ENCODE measurements around the gene GRM8.

Gene GRM8

GRCh38 chr7:126790763-126791162, 462.0 kb downstream of the GRM8 start:
- no peak overlapping the region for H3K4me3 ChIP-seq (ENCODE audit: low read depth, low read length)
- DNase-seq (ENCODE audit: low read depth), result no peak

- no peak for DNase-seq (ENCODE audit: low read depth)
- H3K4me3 ChIP-seq (ENCODE audit: low read depth, low read length), result no peak overlapping the region
Measured at GRCh38 chr7:126783613-126784012, 469.1 kb downstream of the GRM8 start.

DNA sequence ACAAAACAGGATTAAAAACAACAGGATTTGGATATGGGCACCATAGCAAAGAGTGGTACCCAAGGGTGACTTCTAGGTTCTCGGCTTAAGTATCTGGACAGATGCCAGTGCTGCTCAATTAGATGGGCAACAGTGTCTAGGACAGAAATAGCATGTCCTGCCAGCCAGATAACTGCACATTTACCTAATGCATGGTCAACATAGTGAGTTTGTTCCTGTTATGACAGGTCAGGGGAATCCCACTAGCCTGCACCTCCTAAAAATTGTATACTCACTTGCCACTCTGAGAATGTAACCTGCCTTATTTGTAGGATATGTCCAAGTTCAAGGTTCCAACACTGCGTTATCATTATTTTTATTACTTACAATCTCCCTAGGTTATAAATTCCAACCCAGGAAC, 471.7 kb downstream of the GRM8 start:
- no peak overlapping the region for H3K4me3 ChIP-seq (ENCODE audit: low read depth, low read length)
- no peak for DNase-seq (ENCODE audit: low read depth)

DNA sequence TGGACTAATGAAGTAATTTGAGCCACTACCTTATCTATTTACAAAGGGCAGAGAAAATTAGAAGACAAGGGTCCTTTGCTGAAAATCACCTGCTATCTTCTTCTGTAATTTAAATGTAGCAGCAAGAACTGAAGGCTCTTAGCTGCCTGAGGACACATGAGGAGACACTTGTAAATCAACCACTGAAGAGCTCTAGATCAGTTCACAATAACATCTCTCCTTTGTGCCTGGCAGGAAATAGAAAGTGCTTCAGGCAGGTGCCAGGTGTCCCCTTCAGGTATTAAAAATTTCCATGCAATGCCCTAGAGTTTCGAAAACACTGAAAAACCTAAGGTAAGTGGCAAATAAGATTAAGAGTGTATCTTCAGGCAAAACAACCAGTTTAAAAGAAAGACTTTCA, 474.6 kb downstream of the GRM8 start:
- DNase-seq (ENCODE audit: low read depth), result no peak
- H3K4me3 ChIP-seq (ENCODE audit: low read depth, low read length), result no peak overlapping the region

DNA sequence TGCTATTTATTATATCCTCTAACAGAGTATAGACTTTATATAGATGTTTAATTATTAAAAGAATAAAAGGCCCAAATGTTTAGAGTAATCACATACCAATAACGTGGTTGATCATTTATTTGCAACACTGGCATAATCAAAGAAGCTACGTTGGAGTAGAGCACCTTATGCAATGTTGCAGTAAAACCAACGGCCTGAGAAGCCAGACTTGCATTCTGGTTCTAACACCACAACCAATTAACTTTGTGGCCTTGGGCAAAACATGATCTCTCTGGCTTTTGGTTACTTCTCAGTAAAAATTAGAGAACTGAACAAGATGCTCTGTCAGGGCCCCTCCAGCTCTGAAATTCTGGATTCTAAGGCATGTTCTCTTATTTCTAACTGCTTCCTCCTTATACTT, 476.2 kb downstream of the GRM8 start:
- H3K4me3 ChIP-seq (ENCODE audit: low read depth, low read length), result no peak overlapping the region

DNA sequence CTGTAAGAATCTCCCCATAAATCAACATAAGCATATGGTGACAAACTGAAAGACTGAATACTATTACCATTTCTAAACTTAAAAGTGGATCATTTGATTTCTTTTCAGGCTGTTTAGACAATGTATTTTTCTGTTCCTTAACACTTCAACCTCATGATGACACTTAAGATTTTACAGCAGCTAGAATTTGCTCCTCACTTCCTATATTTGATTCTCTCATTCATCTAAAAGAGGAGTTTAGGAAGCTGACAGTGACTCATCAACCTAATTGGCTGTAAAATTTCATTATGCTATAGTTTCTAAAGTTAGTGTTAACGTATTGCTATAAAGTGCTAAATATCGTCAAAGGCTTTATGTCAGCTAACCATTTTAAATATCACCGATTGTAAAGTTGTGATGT, 478.7 kb downstream of the GRM8 start:
- H3K4me3 ChIP-seq (ENCODE audit: low read depth, low read length), result no peak overlapping the region
- DNase-seq (ENCODE audit: low read depth), result no peak

More for the DNA sequence above, 476.2 kb downstream of the GRM8 start:
- no peak for DNase-seq (ENCODE audit: low read depth)

GRCh38 chr7:126768836-126769235, 483.9 kb downstream of the GRM8 start:
- no peak overlapping the region for H3K4me3 ChIP-seq (ENCODE audit: low read depth, low read length)
- DNase-seq (ENCODE audit: low read depth), result no peak

DNA sequence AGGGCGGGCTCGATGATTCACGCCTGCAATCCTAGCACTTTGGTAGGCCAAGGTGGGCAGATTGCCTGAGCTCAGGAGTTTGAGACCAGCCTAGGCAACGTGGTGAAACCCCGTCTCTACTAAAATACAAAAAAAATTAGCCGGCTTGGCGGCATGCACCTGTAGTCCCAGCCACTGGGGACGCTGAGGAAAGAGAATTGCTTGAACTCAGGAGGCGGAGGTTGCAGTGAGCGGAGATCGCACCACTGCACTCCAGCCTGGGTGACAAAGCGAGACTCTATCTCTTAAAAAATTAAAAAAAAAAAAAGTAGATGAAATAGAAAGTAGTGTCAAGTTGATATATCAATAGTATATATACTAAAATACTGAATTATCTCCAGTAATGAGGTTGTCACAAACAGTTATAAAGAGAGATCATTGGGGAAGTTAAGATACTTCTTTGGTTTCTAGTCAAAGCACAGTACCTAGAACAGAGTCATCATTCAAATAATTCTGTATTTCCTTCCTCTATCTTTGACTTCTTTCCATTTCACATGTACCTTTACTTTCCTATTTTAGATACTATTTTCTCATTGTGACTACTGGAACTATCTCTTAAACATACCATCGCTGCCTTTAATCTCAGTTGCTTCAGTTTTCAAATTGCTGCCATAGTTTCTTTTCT, 491.7 kb downstream of the GRM8 start:
- DNase-seq (ENCODE audit: low read depth), result no peak
- no peak overlapping the region for H3K4me3 ChIP-seq (ENCODE audit: low read depth, low read length)

DNA sequence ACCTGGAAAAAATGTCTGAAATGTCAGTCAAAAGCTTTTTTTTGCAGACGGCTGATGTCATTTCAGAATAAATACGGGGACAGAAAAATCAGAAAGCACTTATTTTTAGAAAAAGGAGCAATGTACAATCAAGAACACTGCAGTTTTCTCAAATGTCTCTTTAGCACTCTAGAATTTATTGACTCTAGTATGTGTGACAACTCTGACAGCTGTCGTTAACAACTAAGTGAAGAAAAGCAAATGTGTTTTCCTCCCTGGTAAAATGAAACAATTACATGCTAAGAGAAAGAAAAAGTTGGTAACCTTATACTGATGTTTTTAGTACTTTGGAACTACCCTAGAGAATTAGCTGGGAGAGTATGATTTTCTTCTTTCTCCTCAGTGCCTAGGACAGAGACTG, 497.4 kb downstream of the GRM8 start:
- H3K4me3 ChIP-seq (ENCODE audit: low read depth, low read length), result no peak overlapping the region
- no peak for DNase-seq (ENCODE audit: low read depth)

DNA sequence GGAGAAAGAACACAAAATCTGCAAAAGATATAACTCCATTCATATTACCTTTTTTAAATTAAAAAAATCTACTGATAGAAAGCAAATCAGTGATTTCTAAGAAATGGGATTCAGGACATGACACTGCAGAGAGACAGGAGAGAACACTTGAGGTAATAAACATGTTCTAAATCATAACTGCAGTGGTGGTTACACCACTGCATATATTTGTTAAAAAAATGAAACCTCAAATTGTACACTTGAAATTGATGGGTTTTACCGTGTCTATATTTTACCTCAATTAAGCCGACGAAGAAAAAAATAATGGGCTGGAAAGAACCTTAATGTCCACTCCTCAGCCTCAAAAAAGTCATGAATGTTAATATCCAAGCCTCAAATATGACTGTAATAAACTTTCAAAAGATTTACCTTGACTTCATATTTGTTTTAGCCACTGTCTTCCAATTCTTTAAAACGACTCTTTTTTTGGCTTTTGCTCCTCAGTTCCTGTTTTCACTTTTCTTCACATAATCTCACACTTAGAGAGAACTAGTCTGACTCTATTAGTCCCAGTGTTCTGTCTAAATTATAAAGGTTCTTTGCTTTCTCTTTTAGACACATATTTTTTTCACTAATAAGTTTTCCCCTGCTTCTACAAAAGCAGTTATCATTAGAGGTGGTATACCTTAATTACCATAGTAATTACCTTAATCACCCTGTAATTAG, 502.4 kb downstream of the GRM8 start:
- no peak overlapping the region for H3K4me3 ChIP-seq (ENCODE audit: low read depth, low read length)
- no peak for DNase-seq (ENCODE audit: low read depth)

DNA sequence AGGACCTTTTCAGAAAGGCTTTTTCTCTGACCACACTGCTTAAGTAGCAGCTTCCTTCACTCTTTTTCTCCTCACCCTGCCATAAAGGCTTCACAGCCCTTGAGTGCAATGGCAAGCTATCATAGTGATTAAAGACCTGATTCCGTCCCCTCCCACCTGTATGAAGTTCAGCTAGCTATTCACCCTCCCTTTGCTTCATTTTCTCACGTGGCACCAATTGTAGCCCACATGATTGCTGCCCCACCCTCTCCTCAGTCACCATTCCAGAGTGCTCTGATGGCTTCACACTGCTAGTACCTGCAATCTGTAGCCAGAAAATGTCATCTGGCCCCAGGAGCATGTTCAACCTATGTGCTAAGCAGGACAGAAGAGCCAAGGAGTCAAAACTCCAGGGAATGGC, 523.8 kb downstream of the GRM8 start:
- DNase-seq (ENCODE audit: low read depth), result no peak
- H3K4me3 ChIP-seq (ENCODE audit: low read depth, low read length), result no peak overlapping the region

GRCh38 chr7:126727930-126728391, 524.8 kb downstream of the GRM8 start:
- H3K4me3 ChIP-seq (ENCODE audit: low read depth, low read length), result no peak overlapping the region
- DNase-seq (ENCODE audit: low read depth), result no peak

DNA sequence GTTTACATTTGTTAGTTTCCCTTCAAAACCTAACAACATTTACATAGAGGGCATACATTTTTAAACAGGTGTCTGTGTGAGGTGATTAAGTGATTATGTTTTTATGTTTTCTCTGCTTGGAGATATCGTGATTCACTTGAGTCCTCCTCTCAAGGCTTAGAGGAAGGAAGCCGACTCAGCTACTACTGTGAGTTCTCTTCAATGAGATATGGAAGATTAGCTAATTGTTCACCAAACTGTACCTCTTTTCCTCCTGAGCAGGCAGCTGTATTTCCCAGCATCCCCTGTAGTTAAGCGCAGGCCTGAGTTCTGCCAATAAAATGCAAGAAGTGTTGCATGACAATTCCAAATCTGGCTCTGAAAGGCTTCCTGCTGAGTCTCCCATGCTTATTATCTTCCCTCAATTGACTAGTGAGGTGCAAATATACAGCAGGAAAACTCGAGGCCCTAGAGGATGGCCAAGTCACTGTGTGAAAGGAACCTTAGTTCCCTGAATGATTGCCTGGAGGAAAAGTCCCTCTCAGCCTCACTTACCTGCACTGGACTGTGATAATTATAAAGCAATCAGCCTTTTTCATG, 528.7 kb downstream of the GRM8 start:
- no peak overlapping the region for H3K4me3 ChIP-seq (ENCODE audit: low read depth, low read length)
- no peak for DNase-seq (ENCODE audit: low read depth)

DNA sequence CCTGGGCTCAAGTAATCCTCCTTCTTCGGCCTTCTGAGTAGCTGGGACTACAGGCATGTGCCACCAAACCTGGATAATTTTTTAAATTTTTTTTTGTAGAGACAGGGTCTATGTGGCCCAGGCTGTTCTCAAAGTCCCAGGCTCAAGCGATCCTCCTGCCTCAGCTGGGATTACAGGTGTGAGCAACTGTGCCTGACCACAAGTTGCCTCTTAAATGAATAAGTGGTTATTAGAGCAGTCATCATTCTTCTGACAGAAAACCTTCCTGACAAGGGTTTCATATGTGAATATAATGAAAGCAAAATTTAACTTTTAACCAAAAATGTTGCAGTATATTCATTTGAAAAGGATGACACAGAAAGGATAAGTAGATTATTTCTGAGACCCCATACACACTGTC, 532.5 kb downstream of the GRM8 start:
- no peak overlapping the region for H3K4me3 ChIP-seq (ENCODE audit: low read depth, low read length)
- no peak for DNase-seq (ENCODE audit: low read depth)

- H3K4me3 ChIP-seq (ENCODE audit: low read depth, low read length), result no peak overlapping the region
- DNase-seq (ENCODE audit: low read depth), result no peak
Measured at GRCh38 chr7:126718419-126718818, 534.3 kb downstream of the GRM8 start.

DNA sequence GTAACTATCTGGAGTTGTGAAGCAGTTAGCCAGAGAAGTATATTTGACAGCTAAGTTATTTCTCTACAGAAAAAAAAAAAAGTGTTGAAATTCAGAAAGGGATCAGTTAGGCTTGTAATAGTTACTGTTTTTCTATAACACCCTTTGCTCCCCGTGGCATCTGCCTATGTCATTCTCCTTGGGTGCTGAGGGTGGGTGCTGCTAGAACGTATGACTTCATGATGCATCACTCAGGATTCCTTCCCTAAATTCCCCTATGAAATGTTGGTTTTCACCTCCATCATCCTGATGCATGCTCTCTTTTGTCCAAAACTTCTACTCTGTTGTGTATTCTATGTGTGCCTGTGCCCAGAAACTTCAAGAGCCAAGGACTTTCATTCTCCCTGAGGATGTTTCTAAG, 536.4 kb downstream of the GRM8 start:
- no peak for DNase-seq (ENCODE audit: low read depth)
- H3K4me3 ChIP-seq (ENCODE audit: low read depth, low read length), result no peak overlapping the region

- no peak for DNase-seq (ENCODE audit: low read depth)
- H3K4me3 ChIP-seq (ENCODE audit: low read depth, low read length), result no peak overlapping the region
Measured at GRCh38 chr7:126715076-126715475, 537.7 kb downstream of the GRM8 start.

GRCh38 chr7:126702242-126703016, 550.3 kb downstream of the GRM8 start:
- H3K4me3 ChIP-seq (ENCODE audit: low read depth, low read length), result no peak overlapping the region
- DNase-seq (ENCODE audit: low read depth), result no peak

DNA sequence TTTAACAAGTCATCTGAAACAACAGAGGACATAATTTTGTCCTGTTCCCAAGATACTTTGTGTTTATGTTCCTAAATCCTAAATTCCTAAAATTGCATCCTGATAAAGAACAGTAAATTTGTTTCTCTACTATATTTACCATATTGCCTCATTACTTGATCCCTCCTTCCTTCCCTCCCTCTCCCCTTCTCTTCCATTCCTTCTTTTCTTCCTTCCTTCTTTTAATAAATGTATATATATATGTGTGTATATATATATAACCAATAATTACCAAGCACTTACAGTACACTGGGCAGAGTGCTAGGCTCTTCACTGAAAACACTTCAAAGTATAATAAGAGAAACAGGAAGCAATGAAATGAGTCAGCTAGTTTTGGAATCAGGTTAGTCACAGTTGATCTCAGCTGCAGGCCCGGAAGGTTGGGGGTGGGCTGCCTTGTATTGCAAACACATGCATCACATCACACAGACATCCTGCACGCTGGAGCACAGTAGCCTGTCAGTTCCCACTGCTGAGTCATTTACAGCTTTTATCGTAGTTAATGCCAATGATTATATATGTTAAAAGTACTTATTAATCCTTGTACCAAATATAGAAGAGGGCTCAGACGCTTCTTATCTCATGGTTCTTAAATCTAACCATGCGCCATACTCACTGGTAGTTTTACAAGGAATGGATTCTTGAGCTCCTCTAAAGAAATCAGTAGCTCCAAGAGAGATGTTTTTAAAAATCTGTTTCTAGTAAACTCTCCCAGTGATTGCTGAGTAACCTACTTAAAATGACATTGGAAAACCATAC, 551.7 kb downstream of the GRM8 start:
- no peak overlapping the region for H3K4me3 ChIP-seq (ENCODE audit: low read depth, low read length)
- DNase-seq (ENCODE audit: low read depth), result peak; percentile 94

All from skeletal muscle cell (primary cell).